HFF-Myc (cell line): ENCODE results near the gene GNG7.

ENCODE experiments used
- DNase-seq: peaks from one replicate; pipeline ENCODE4 v3.0.0-alpha.2; 2011; ENCODE audit warnings: low read depth; ENCODE audit errors: extremely low read depth
- H3K4me3 ChIP-seq: replicated peaks from 2 replicates; pipeline ENCODE4 v1.5.1; 2011; ENCODE audit warnings: low read depth, mild to moderate bottlenecking, control low read depth, low read length
- CTCF ChIP-seq: IDR thresholded peaks from 2 replicates; pipeline ENCODE4 v1.5.1; 2012; ENCODE audit warnings: mild to moderate bottlenecking, low read depth, low read length, control low read depth; ENCODE audit errors: missing control alignments

Gene GNG7

GRCh38 chr19:2699413-2700140, 2.9 kb downstream of the GNG7 start:
- DNase-seq = no peak
- TF ChIP-seq CTCF = no peak
- no peak overlapping the region for H3K4me3 ChIP-seq

GRCh38 chr19:2694196-2694595, 8.3 kb downstream of the GNG7 start:
- no peak for DNase-seq
- no peak for TF ChIP-seq CTCF
- no peak overlapping the region for H3K4me3 ChIP-seq

GRCh38 chr19:2693492-2694160, 8.9 kb downstream of the GNG7 start:
- no peak overlapping the region for H3K4me3 ChIP-seq
- no peak for TF ChIP-seq CTCF
- DNase-seq = no peak

GRCh38 chr19:2691951-2692350, 10.5 kb downstream of the GNG7 start:
- DNase-seq = no peak
- no peak for TF ChIP-seq CTCF
- no peak overlapping the region for H3K4me3 ChIP-seq

GRCh38 chr19:2690856-2691255, 11.6 kb downstream of the GNG7 start:
- no peak for TF ChIP-seq CTCF
- no peak overlapping the region for H3K4me3 ChIP-seq
- no peak for DNase-seq

GRCh38 chr19:2686360-2686759, 16.1 kb downstream of the GNG7 start:
- no peak overlapping the region for H3K4me3 ChIP-seq
- no peak for DNase-seq
- no peak for TF ChIP-seq CTCF

- DNase-seq = no peak
- TF ChIP-seq CTCF = no peak
- no peak overlapping the region for H3K4me3 ChIP-seq
Observed at GRCh38 chr19:2685204-2685704, 17.2 kb downstream of the GNG7 start.
